ENCODE results near the gene SNAPC1. TPM values are rescaled to one million over a fixed set of nuclear protein-coding genes. Genes with fewer than 3 reads are reported as not detected.

Gene SNAPC1
- total RNA-seq, 1 experiment from 2014 or later, result 11.7 TPM

DNA sequence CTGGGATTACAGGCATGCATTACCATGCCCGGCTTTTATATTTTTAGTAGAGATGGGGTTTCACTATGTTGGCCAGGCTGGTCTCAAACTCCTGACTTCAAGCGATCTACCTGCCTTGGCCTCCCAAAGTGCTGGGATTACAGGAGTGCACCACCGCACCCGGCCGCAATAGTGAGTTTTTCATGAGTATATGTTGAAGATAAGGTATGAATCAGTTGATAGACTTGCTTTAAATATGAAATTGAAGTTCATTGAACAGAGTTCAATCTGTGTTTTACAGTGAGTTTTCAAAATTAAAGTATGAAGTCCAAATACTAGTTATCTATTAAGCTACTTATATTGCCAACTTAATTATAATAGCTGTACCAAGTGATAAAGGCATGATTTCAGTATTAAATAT is 35.1 kb downstream of the SNAPC1 start:
- no peak for TF ChIP-seq CTCF (IDR thresholded peaks at IDR 0.05; ENCODE audit: unreplicated experiment)

DNA sequence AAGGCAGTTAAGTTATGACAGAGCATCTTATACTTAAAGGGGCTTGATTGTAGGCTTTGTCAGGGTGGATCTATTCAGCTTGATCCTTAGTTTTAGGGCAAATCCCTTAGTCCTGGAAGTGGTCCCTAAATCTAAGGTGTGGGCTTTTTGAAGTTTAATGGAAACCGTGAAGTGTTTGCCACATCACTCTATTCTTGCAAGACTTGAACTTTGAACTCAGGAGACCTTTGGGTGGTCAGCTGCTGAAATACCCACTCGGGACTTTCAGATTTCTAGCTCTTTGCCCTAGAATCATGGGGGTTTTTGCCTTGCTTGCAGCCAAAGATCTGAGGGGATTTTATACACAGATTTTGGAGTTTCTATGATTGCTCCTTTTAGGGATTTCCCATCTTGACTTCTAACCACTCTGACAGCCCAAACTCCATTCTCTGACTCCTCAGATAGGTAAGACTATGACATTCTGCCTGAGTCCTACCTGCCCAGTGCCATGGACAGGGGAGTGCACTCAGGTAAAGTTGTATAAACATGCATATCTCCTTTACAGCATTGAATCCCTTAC is 39.9 kb downstream of the SNAPC1 start:
- CTCF ChIA-PET, result no interaction called here
- Mint-ChIP-seq H3K9me3 (ENCODE audit: low read depth, unreplicated experiment) (no peaks in the 10 kb centered on the region), H3K36me3 (ENCODE audit: insufficient read depth, unreplicated experiment) (no peaks in the 10 kb centered on the region), H3K27me3 (ENCODE audit: unreplicated experiment) (no peaks in the 10 kb centered on the region), H3K27ac (ENCODE audit: unreplicated experiment) (no peak overlapping the region), H3K4me1 (ENCODE audit: low read depth, unreplicated experiment) (no peaks in the 10 kb centered on the region), H3K4me3 (ENCODE audit: low read depth, unreplicated experiment) (no peak overlapping the region)
- DNase-seq, result no peak
- TF ChIP-seq CTCF (IDR thresholded peaks at IDR 0.05; ENCODE audit: unreplicated experiment), result no peak
- no TSS peak for BruUV-seq (replicated peaks)
- intact Hi-C loops (cut with micrococcal nuclease; ENCODE audit: unreplicated experiment), result no loop called here

More for the DNA sequence above, 35.1 kb downstream of the SNAPC1 start:
- Mint-ChIP-seq H3K27me3 (ENCODE audit: unreplicated experiment) (no peaks in the 10 kb centered on the region), H3K27ac (ENCODE audit: unreplicated experiment) (no peak overlapping the region), H3K9me3 (ENCODE audit: low read depth, unreplicated experiment) (no peaks in the 10 kb centered on the region), H3K4me3 (ENCODE audit: low read depth, unreplicated experiment) (no peak overlapping the region), H3K4me1 (ENCODE audit: low read depth, unreplicated experiment) (no peaks in the 10 kb centered on the region), H3K36me3 (ENCODE audit: insufficient read depth, unreplicated experiment) (peaks cover 7% of the 10 kb centered on the region)
- CTCF ChIA-PET, result interaction anchor here (0.6 kb wide), 2 partner anchors 13 to 37 kb away, joined by 3 read pairs; no protein-coding TSS in a partner anchor
- no peak for DNase-seq
- intact Hi-C loops (cut with micrococcal nuclease; ENCODE audit: unreplicated experiment), result no loop called here
- BruUV-seq (replicated peaks), result no TSS peak

GRCh38 chr14:61803755-61804154 is 41.5 kb downstream of the SNAPC1 start:
- Mint-ChIP-seq H3K4me1 (ENCODE audit: low read depth, unreplicated experiment) (no peaks in the 10 kb centered on the region), H3K4me3 (ENCODE audit: low read depth, unreplicated experiment) (no peak overlapping the region), H3K27me3 (ENCODE audit: unreplicated experiment) (no peaks in the 10 kb centered on the region), H3K36me3 (ENCODE audit: insufficient read depth, unreplicated experiment) (no peaks in the 10 kb centered on the region), H3K27ac (ENCODE audit: unreplicated experiment) (no peak overlapping the region), H3K9me3 (ENCODE audit: low read depth, unreplicated experiment) (no peaks in the 10 kb centered on the region)
- no peak for TF ChIP-seq CTCF (IDR thresholded peaks at IDR 0.05; ENCODE audit: unreplicated experiment)
- no TSS peak for BruUV-seq (replicated peaks)
- no peak for DNase-seq
- CTCF ChIA-PET, result interaction anchor here (0.6 kb wide), 1 partner anchor 115 kb away, joined by 3 read pairs; no protein-coding TSS in a partner anchor
- intact Hi-C loops (cut with micrococcal nuclease; ENCODE audit: unreplicated experiment), result no loop called here

DNA sequence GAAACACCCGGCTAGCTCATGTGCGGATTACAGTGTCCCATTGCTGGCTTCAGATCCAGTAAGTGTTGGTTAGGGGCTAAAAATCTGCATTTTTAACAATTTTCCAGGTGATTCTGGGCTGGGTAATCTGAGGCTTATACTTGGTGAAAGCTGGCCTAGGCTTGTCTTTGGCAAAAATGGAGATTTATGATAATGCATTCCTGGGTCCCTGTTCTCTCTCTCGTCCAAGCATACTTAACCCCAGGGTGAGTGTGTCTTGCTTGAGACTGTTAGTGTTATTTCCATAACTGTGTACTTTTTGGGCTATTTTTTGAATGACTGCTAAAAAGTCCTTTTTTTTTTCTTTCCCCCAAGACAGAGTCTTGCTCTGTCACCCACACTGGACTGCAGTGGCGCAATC is 43.2 kb downstream of the SNAPC1 start:
- BruUV-seq (replicated peaks), result no TSS peak
- Mint-ChIP-seq H3K4me3 (ENCODE audit: low read depth, unreplicated experiment) (no peak overlapping the region), H3K4me1 (ENCODE audit: low read depth, unreplicated experiment) (no peaks in the 10 kb centered on the region), H3K9me3 (ENCODE audit: low read depth, unreplicated experiment) (no peaks in the 10 kb centered on the region), H3K36me3 (ENCODE audit: insufficient read depth, unreplicated experiment) (no peaks in the 10 kb centered on the region), H3K27me3 (ENCODE audit: unreplicated experiment) (peaks cover under 1% of the 10 kb centered on the region), H3K27ac (ENCODE audit: unreplicated experiment) (no peak overlapping the region)
- CTCF ChIA-PET, result no interaction called here
- TF ChIP-seq CTCF (IDR thresholded peaks at IDR 0.05; ENCODE audit: unreplicated experiment), result no peak
- intact Hi-C loops (cut with micrococcal nuclease; ENCODE audit: unreplicated experiment), result no loop called here
- DNase-seq, result no peak
